ENCODE results near the gene TMEM17.

The TMEM17 gene

GRCh38 chr2:62492048-62492447, 13.9 kb downstream of the TMEM17 start:
- Histone ChIP-seq H3K27ac (ENCODE audit: insufficient read depth, low read depth, low read length, poor library complexity, severe bottlenecking) (no peak overlapping the region), H3K4me1 (ENCODE audit: control insufficient read depth, insufficient read depth, low read length) (no peaks in the 10 kb centered on the region), H3K9me3 (ENCODE audit: control insufficient read depth, low read length) (no peaks in the 10 kb centered on the region), H3K4me3 (ENCODE audit: insufficient read depth, low read depth, low read length) (no peak overlapping the region), H3K27me3 (ENCODE audit: control insufficient read depth, insufficient read depth, low read length, poor library complexity, severe bottlenecking) (no peaks in the 10 kb centered on the region), H3K36me3 (ENCODE audit: control insufficient read depth, insufficient read depth, low read length) (no peaks in the 10 kb centered on the region)
- 88 to 91% methylated on average over 2 of the region's 2 CpGs for WGBS, 2 experiments

DNA sequence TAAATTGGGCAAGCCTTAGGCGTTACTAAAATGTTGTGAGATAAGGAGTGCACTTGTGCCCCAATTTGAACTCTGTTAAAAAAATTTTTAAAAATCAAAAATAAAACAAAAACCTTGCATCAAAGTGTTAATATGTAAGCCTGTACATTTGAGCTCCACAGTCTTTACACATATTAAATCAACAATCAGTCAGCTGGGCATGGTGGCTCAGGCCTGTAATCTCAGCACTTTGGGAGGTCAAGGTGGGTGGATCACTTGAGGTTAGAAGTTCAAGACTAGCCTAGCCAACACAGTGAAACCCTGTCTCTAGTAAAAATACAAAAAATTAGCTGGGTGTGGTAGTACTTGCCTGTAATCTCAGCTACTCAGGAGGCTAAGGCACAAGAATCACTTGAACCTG, 16.3 kb downstream of the TMEM17 start:
- Histone ChIP-seq H3K4me3 (ENCODE audit: insufficient read depth, low read depth, low read length) (no peak overlapping the region), H3K9me3 (ENCODE audit: control insufficient read depth, low read length) (no peaks in the 10 kb centered on the region), H3K4me1 (ENCODE audit: control insufficient read depth, insufficient read depth, low read length) (no peaks in the 10 kb centered on the region), H3K27ac (ENCODE audit: insufficient read depth, low read depth, low read length, poor library complexity, severe bottlenecking) (no peak overlapping the region), H3K36me3 (ENCODE audit: control insufficient read depth, insufficient read depth, low read length) (no peaks in the 10 kb centered on the region), H3K27me3 (ENCODE audit: control insufficient read depth, insufficient read depth, low read length, poor library complexity, severe bottlenecking) (no peaks in the 10 kb centered on the region)
- 60 to 100% methylated on average over 1 of the region's 1 CpG for WGBS, 2 experiments

- no peaks in the 10 kb centered on the region for H3K36me3 ChIP-seq (ENCODE audit: control insufficient read depth, insufficient read depth, low read length)
- H3K4me1 ChIP-seq (ENCODE audit: control insufficient read depth, insufficient read depth, low read length): no peaks in the 10 kb centered on the region
- no peaks in the 10 kb centered on the region for H3K27me3 ChIP-seq (ENCODE audit: control insufficient read depth, insufficient read depth, low read length, poor library complexity, severe bottlenecking)
- no peak overlapping the region for H3K4me3 ChIP-seq (ENCODE audit: insufficient read depth, low read depth, low read length)
- WGBS, 2 experiments: 92 to 94% methylated on average over 3 to 4 of the region's 4 CpGs
- no peaks in the 10 kb centered on the region for H3K9me3 ChIP-seq (ENCODE audit: control insufficient read depth, low read length)
- H3K27ac ChIP-seq (ENCODE audit: insufficient read depth, low read depth, low read length, poor library complexity, severe bottlenecking): no peak overlapping the region
Observed at GRCh38 chr2:62489162-62489561, 16.8 kb downstream of the TMEM17 start.

- Histone ChIP-seq H3K4me1 (ENCODE audit: control insufficient read depth, insufficient read depth, low read length) (no peaks in the 10 kb centered on the region), H3K27ac (ENCODE audit: insufficient read depth, low read depth, low read length, poor library complexity, severe bottlenecking) (no peak overlapping the region), H3K27me3 (ENCODE audit: control insufficient read depth, insufficient read depth, low read length, poor library complexity, severe bottlenecking) (no peaks in the 10 kb centered on the region), H3K4me3 (ENCODE audit: insufficient read depth, low read depth, low read length) (no peak overlapping the region), H3K9me3 (ENCODE audit: control insufficient read depth, low read length) (no peaks in the 10 kb centered on the region), H3K36me3 (ENCODE audit: control insufficient read depth, insufficient read depth, low read length) (no peaks in the 10 kb centered on the region)
- WGBS, 2 experiments: 90 to 93% methylated on average over 1 of the region's 1 CpG
Observed at GRCh38 chr2:62486439-62486765, 19.6 kb downstream of the TMEM17 start.

DNA sequence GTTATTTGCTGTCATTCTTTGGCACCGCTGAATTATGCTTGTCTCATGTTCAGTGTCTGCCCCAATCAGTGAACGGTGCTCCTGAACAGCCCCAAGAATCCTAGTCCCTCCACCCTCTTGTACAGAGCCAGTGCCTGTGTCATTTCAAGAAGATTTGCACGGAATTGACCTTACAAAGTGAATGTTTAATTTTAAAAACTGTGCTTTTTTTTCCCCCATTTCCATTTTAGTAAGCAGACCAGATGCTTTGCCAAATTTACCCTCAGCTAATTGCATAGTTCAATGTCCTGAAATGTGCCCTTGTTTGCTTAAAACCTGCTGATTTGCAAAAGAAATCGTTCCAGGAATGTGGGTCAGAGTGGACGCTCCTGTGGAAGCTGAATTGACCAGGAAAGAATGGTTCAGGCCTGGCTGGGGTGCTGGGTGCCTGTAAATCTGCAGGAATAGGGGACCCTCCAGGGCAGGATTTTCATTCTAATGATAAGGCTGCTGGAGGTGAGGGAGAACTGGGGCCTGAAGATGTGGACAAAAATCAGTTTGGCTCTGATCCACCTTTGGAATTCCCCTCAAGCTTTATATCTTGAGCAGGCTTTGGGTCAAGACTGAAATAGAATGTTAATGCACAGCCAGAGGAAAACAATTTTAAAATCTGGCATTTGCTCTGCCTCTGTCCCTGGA, 20.1 kb downstream of the TMEM17 start:
- Histone ChIP-seq H3K27me3 (ENCODE audit: control insufficient read depth, insufficient read depth, low read length, poor library complexity, severe bottlenecking) (no peaks in the 10 kb centered on the region), H3K4me1 (ENCODE audit: control insufficient read depth, insufficient read depth, low read length) (no peaks in the 10 kb centered on the region), H3K4me3 (ENCODE audit: insufficient read depth, low read depth, low read length) (no peak overlapping the region), H3K27ac (ENCODE audit: insufficient read depth, low read depth, low read length, poor library complexity, severe bottlenecking) (no peak overlapping the region), H3K36me3 (ENCODE audit: control insufficient read depth, insufficient read depth, low read length) (no peaks in the 10 kb centered on the region), H3K9me3 (ENCODE audit: control insufficient read depth, low read length) (no peaks in the 10 kb centered on the region)
- WGBS, 2 experiments: 87 to 88% methylated on average over 5 of the region's 5 CpGs

GRCh38 chr2:62482558-62483352, 23.2 kb downstream of the TMEM17 start:
- no peak overlapping the region for H3K27ac ChIP-seq (ENCODE audit: insufficient read depth, low read depth, low read length, poor library complexity, severe bottlenecking)
- peaks cover 6% of the 10 kb centered on the region for H3K4me1 ChIP-seq (ENCODE audit: control insufficient read depth, insufficient read depth, low read length)
- no peaks in the 10 kb centered on the region for H3K9me3 ChIP-seq (ENCODE audit: control insufficient read depth, low read length)
- H3K27me3 ChIP-seq (ENCODE audit: control insufficient read depth, insufficient read depth, low read length, poor library complexity, severe bottlenecking): no peaks in the 10 kb centered on the region
- 88% methylated on average over 6 of the region's 6 CpGs for WGBS, 2 experiments
- no peak overlapping the region for H3K4me3 ChIP-seq (ENCODE audit: insufficient read depth, low read depth, low read length)
- no peaks in the 10 kb centered on the region for H3K36me3 ChIP-seq (ENCODE audit: control insufficient read depth, insufficient read depth, low read length)

DNA sequence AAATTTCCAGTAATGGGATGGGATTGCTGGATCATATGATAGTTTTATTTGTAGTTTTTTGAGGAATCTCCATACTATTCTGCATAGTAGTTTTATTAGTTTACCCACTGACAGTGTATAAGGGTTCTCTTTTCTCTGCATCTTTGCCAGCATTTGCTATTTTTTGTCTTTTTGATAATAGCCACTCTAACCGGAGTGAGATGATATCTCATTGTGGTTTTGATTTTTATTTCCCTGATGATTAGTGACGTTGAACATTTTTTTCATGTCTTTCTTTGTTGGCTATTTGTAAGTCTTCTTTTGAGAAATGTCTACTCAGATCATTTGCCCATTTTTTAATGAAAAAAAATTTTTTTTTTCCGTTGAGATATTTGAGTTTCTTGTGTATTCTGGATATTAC, 26.1 kb downstream of the TMEM17 start:
- H3K4me3 ChIP-seq (ENCODE audit: insufficient read depth, low read depth, low read length): no peak overlapping the region
- no peak overlapping the region for H3K27ac ChIP-seq (ENCODE audit: insufficient read depth, low read depth, low read length, poor library complexity, severe bottlenecking)
- H3K27me3 ChIP-seq (ENCODE audit: control insufficient read depth, insufficient read depth, low read length, poor library complexity, severe bottlenecking): no peaks in the 10 kb centered on the region
- no peaks in the 10 kb centered on the region for H3K9me3 ChIP-seq (ENCODE audit: control insufficient read depth, low read length)
- 79 to 89% methylated on average over 2 to 3 of the region's 3 CpGs for whole genome bisulfite sequencing, 2 experiments
- H3K36me3 ChIP-seq (ENCODE audit: control insufficient read depth, insufficient read depth, low read length): no peaks in the 10 kb centered on the region
- peaks cover 22% of the 10 kb centered on the region for H3K4me1 ChIP-seq (ENCODE audit: control insufficient read depth, insufficient read depth, low read length)

- H3K27ac ChIP-seq (ENCODE audit: insufficient read depth, low read depth, low read length, poor library complexity, severe bottlenecking): no peak overlapping the region
- 53 to 65% methylated on average over 3 of the region's 3 CpGs for WGBS, 2 experiments
Observed at GRCh38 chr2:62478093-62478580, 27.9 kb downstream of the TMEM17 start.

GRCh38 chr2:62477573-62477972, 28.4 kb downstream of the TMEM17 start:
- no peaks in the 10 kb centered on the region for H3K27me3 ChIP-seq (ENCODE audit: control insufficient read depth, insufficient read depth, low read length, poor library complexity, severe bottlenecking)
- H3K4me3 ChIP-seq (ENCODE audit: insufficient read depth, low read depth, low read length): no peak overlapping the region
- 88 to 91% methylated on average over 4 of the region's 4 CpGs for WGBS, 2 experiments
- H3K36me3 ChIP-seq (ENCODE audit: control insufficient read depth, insufficient read depth, low read length): no peaks in the 10 kb centered on the region
- no peaks in the 10 kb centered on the region for H3K9me3 ChIP-seq (ENCODE audit: control insufficient read depth, low read length)
- no peak overlapping the region for H3K27ac ChIP-seq (ENCODE audit: insufficient read depth, low read depth, low read length, poor library complexity, severe bottlenecking)
- peaks cover 31% of the 10 kb centered on the region for H3K4me1 ChIP-seq (ENCODE audit: control insufficient read depth, insufficient read depth, low read length)

More at GRCh38 chr2:62478093-62478580, 27.9 kb downstream of the TMEM17 start:
- H3K36me3 ChIP-seq (ENCODE audit: control insufficient read depth, insufficient read depth, low read length): no peaks in the 10 kb centered on the region
- no peaks in the 10 kb centered on the region for H3K9me3 ChIP-seq (ENCODE audit: control insufficient read depth, low read length)
- H3K4me3 ChIP-seq (ENCODE audit: insufficient read depth, low read depth, low read length): no peak overlapping the region
- H3K27me3 ChIP-seq (ENCODE audit: control insufficient read depth, insufficient read depth, low read length, poor library complexity, severe bottlenecking): no peaks in the 10 kb centered on the region
- H3K4me1 ChIP-seq (ENCODE audit: control insufficient read depth, insufficient read depth, low read length): peaks cover 31% of the 10 kb centered on the region

- no peak overlapping the region for H3K27ac ChIP-seq (ENCODE audit: insufficient read depth, low read depth, low read length, poor library complexity, severe bottlenecking)
- no peaks in the 10 kb centered on the region for H3K36me3 ChIP-seq (ENCODE audit: control insufficient read depth, insufficient read depth, low read length)
- H3K27me3 ChIP-seq (ENCODE audit: control insufficient read depth, insufficient read depth, low read length, poor library complexity, severe bottlenecking): no peaks in the 10 kb centered on the region
- 58 to 62% methylated on average over 21 of the region's 21 CpGs for WGBS, 2 experiments
- H3K9me3 ChIP-seq (ENCODE audit: control insufficient read depth, low read length): no peaks in the 10 kb centered on the region
- peaks cover 31% of the 10 kb centered on the region for H3K4me1 ChIP-seq (ENCODE audit: control insufficient read depth, insufficient read depth, low read length)
- no peak overlapping the region for H3K4me3 ChIP-seq (ENCODE audit: insufficient read depth, low read depth, low read length)
Observed at GRCh38 chr2:62475172-62476011, 30.6 kb downstream of the TMEM17 start.

Measured in ectodermal cell (in vitro differentiated cells).